GM21786 (cell line): ENCODE measurements around the gene RNF125.
"Not testable (repeated sequence)": the region's sequence is repeated elsewhere in the genome, so short reads cannot be mapped to it uniquely, and the experiment has no call there.

Experiments used
- ATAC-seq: cut with Tn5 transposase; IDR thresholded peaks from one replicate; pipeline ENCODE4 v1.9.1; 2021; ENCODE audit not compliant: unreplicated experiment

Gene RNF125

GRCh38 chr18:32018331-32019250, at the start of gene RNF125:
RNF125 (plus strand) TSS chr18:32018825; CDS start chr18:32018864, 39 bp downstream.
- peak; percentile 74 for ATAC-seq

- ATAC-seq = no peak
Observed at GRCh38 chr18:31970617-31971016, 48.0 kb upstream of the RNF125 start.

GRCh38 chr18:31973929-31974546, 44.6 kb upstream of the RNF125 start:
- ATAC-seq = no peak

- no peak for ATAC-seq
Observed at GRCh38 chr18:31976242-31976641, 42.4 kb upstream of the RNF125 start.

GRCh38 chr18:31977270-31977872, 41.3 kb upstream of the RNF125 start:
- ATAC-seq = no peak

GRCh38 chr18:31978616-31979015, 40.0 kb upstream of the RNF125 start:
- no peak for ATAC-seq

- no peak for ATAC-seq
Observed at GRCh38 chr18:31979714-31980113, 38.9 kb upstream of the RNF125 start.

GRCh38 chr18:31980863-31981262, 37.8 kb upstream of the RNF125 start:
- no peak for ATAC-seq

GRCh38 chr18:31983020-31983419, 35.6 kb upstream of the RNF125 start:
- no peak for ATAC-seq

GRCh38 chr18:31983976-31984375, 34.6 kb upstream of the RNF125 start:
- ATAC-seq = no peak

GRCh38 chr18:31990823-31991222, 27.8 kb upstream of the RNF125 start:
- peak; percentile 100 for ATAC-seq

GRCh38 chr18:31996007-31996406, 22.6 kb upstream of the RNF125 start:
- no peak for ATAC-seq

- no peak for ATAC-seq
Observed at GRCh38 chr18:31998880-31999412, 19.7 kb upstream of the RNF125 start.

- not testable (repeated sequence) for ATAC-seq
Observed at GRCh38 chr18:32001141-32001540, 17.5 kb upstream of the RNF125 start.

GRCh38 chr18:32003822-32004221, 14.8 kb upstream of the RNF125 start:
- ATAC-seq = not testable (repeated sequence)

GRCh38 chr18:32010124-32010721, 8.4 kb upstream of the RNF125 start:
- no peak for ATAC-seq

GRCh38 chr18:32011193-32011592, 7.4 kb upstream of the RNF125 start:
- no peak for ATAC-seq

GRCh38 chr18:32019251-32019948, 775 bp downstream of the RNF125 start:
- ATAC-seq = peak; percentile 19

- ATAC-seq = not testable (repeated sequence)
Observed at GRCh38 chr18:32019949-32020625, 1.5 kb downstream of the RNF125 start.
